ENCODE data around the gene TIGAR. TPM values are rescaled to one million over a fixed set of nuclear protein-coding genes. Genes with fewer than 3 reads are reported as not detected.

Gene TIGAR
- total and polyA plus RNA-seq, 2 donors (not counting 3 experiments of a cell fraction or from before 2014, with no cell fraction given): 5.6 to 31.2 TPM

DNA sequence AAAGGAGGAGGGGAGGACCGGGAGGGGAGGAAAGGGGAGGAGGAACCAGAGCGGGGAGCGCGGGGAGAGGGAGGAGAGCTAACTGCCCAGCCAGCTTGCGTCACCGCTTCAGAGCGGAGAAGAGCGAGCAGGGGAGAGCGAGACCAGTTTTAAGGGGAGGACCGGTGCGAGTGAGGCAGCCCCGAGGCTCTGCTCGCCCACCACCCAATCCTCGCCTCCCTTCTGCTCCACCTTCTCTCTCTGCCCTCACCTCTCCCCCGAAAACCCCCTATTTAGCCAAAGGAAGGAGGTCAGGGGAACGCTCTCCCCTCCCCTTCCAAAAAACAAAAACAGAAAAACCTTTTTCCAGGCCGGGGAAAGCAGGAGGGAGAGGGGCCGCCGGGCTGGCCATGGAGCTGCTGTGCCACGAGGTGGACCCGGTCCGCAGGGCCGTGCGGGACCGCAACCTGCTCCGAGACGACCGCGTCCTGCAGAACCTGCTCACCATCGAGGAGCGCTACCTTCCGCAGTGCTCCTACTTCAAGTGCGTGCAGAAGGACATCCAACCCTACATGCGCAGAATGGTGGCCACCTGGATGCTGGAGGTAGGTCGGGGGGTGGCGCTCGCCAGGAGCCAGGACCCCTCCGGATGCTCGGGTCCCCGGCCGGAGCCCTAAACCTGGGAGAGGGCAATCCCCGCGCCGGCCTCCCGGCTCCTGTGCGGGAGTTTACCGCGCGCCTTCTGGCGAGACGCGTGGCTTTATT lies 47.2 kb upstream of the TIGAR start, which contains the start of gene CCND2:
Gene CCND2 (plus strand): TSS at position 111 of the 744 bp plus-strand sequence. CDS start 279 bp downstream, at position 390.
- H3K79me2 ChIP-seq (ENCODE audit: control insufficient read depth, insufficient read depth, low read length): no peaks in the 10 kb centered on the region
- peaks cover 23% of the 10 kb centered on the region for H3K4me1 ChIP-seq (ENCODE audit: control insufficient read depth, extremely low read depth, insufficient read depth, low read length)
- ChIA-PET POLR2A (no interaction called here), CTCF (interaction anchor here (1.0 to 5.9 kb wide), 4 partner anchors 166 to 388 kb away, joined by 3 to 464 read pairs (median 9); no protein-coding TSS in a partner anchor)
- dilution Hi-C loops (cut with MboI; ENCODE audit: extremely low pct_ligation_motif_present, low sequenced_read_pairs) (no loop called here), intact Hi-C loops (cut with micrococcal nuclease) (loop anchor here (1.0 to 10.0 kb wide), 3 partner anchors 243 to 469 kb away; partner anchors contain the start of gene PARP11)
- H3K9ac ChIP-seq (replicated peaks; ENCODE audit: extremely low read depth, insufficient read depth, low read length): no peak within 1 kb of the TSS
- FAIRE-seq: no peak
- H3K9me3 ChIP-seq (replicated peaks; ENCODE audit: control insufficient read depth, insufficient read depth, low read length): no peaks in the 10 kb centered on the region
- H3K27ac ChIP-seq (ENCODE audit: insufficient read depth, low read depth, low read length): no peak within 1 kb of the TSS
- peaks cover 68 to 74% of the 10 kb centered on the region in 2 experiments for H3K27me3 ChIP-seq (ENCODE audit: control insufficient read depth in 2 of 2, insufficient read depth in 2 of 2, low read length in 2 of 2)
- no TSS peak for BruUV-seq (replicated peaks)
- H3K36me3 ChIP-seq (ENCODE audit: control insufficient read depth in 2 of 2, extremely low read depth in 1 of 2, insufficient read depth in 2 of 2, low read length in 2 of 2): no peaks in the 10 kb centered on the region
- peak; percentile 19 for DNase-seq (ENCODE audit: low read depth, low spot score)
- H3K4me2 ChIP-seq (ENCODE audit: insufficient read depth, low read length): peak within 1 kb of the TSS; percentile 25
- TF ChIP-seq JUN (IDR thresholded peaks at IDR 0.05; ENCODE audit: borderline replicate concordance, insufficient read depth, insufficient read length, low read depth) (no peak), EZH2 (IDR thresholded peaks at IDR 0.05; ENCODE audit: borderline replicate concordance, low read depth, low read length, severe bottlenecking) (peak; percentile 85)
- H3K9me1 ChIP-seq (replicated peaks; ENCODE audit: control insufficient read depth, extremely low read depth, insufficient read depth, low read length): no peaks in the 10 kb centered on the region
- H3K4me3 ChIP-seq (replicated peaks in 1 of 3; ENCODE audit: insufficient read depth in 1 of 3, low read depth in 1 of 3, low read length in 3 of 3): peak within 1 kb of the TSS in 1 of 3 experiments; percentile 34
- H2AFZ ChIP-seq (ENCODE audit: low read depth, low read length): no peak within 1 kb of the TSS
- no peaks in the 10 kb centered on the region for H4K20me1 ChIP-seq (replicated peaks; ENCODE audit: control insufficient read depth, extremely low read depth, insufficient read depth, low read length)

DNA sequence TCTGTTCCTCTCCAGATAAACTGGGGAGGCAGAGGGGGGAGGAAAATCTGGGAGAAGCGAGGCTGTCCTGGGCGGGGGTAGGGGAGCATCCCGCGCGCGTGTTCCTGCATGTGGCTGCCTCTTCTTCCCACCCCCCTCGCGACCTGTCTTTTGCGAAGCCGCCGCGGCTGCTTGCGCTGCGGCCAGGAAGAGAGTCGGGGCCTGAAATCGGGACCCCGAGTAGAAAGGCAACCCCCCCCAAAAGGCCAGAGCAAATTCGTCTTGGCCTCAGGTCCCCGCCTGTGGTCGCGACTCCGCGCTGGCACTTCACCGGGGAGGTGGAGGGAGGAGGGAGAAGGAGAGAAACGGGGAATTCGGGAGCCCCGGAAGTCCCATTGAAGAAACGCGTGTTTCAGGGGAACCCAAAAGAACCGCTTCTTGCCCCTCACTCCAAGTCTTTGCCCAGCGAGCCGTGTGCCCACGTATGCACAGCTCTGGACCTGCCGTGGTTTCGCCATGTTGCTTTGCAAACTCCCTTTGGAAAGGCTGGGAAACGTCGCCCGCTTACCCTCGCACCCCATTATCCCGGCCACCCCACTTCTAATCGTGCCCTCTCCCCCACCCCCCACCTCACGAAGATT lies 46.5 kb upstream of the TIGAR start:
- H3K9ac ChIP-seq (replicated peaks; ENCODE audit: extremely low read depth, insufficient read depth, low read length): no peak overlapping the region

More for the DNA sequence above, 46.5 kb upstream of the TIGAR start:
- no peak for FAIRE-seq
- peaks cover 21% of the 10 kb centered on the region for H3K4me1 ChIP-seq (ENCODE audit: control insufficient read depth, extremely low read depth, insufficient read depth, low read length)
- BruUV-seq (replicated peaks): no TSS peak
- H2AFZ ChIP-seq (ENCODE audit: low read depth, low read length): no peak overlapping the region
- TF ChIP-seq EZH2 (IDR thresholded peaks at IDR 0.05; ENCODE audit: borderline replicate concordance, low read depth, low read length, severe bottlenecking) (peak; percentile 60), GATA2 (IDR thresholded peaks at IDR 0.05; ENCODE audit: insufficient read depth, insufficient read length, low read depth, low read length) (no peak), MYC (IDR thresholded peaks at IDR 0.05; ENCODE audit: low read depth, low read length) (no peak), JUN (IDR thresholded peaks at IDR 0.05; ENCODE audit: borderline replicate concordance, insufficient read depth, insufficient read length, low read depth) (no peak), POLR2A (IDR thresholded peaks at IDR 0.05; ENCODE audit: low read depth, low read length) (no peak)
- TF ChIP-seq, protein P1, sequence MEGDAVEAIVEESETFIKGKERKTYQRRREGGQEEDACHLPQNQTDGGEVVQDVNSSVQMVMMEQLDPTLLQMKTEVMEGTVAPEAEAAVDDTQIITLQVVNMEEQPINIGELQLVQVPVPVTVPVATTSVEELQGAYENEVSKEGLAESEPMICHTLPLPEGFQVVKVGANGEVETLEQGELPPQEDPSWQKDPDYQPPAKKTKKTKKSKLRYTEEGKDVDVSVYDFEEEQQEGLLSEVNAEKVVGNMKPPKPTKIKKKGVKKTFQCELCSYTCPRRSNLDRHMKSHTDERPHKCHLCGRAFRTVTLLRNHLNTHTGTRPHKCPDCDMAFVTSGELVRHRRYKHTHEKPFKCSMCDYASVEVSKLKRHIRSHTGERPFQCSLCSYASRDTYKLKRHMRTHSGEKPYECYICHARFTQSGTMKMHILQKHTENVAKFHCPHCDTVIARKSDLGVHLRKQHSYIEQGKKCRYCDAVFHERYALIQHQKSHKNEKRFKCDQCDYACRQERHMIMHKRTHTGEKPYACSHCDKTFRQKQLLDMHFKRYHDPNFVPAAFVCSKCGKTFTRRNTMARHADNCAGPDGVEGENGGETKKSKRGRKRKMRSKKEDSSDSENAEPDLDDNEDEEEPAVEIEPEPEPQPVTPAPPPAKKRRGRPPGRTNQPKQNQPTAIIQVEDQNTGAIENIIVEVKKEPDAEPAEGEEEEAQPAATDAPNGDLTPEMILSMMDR (IDR thresholded peaks at IDR 0.05; ENCODE audit: extremely low read depth in 1 of 2, insufficient read depth in 1 of 2, low read depth in 1 of 2, low read length in 2 of 2): no peak
- TF ChIP-seq, protein P2, sequence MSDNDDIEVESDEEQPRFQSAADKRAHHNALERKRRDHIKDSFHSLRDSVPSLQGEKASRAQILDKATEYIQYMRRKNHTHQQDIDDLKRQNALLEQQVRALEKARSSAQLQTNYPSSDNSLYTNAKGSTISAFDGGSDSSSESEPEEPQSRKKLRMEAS (IDR thresholded peaks at IDR 0.05; ENCODE audit: insufficient read depth, insufficient read length): no peak
- no peaks in the 10 kb centered on the region for H4K20me1 ChIP-seq (replicated peaks; ENCODE audit: control insufficient read depth, extremely low read depth, insufficient read depth, low read length)
- ChIA-PET CTCF (interaction anchor here (4.7 to 5.9 kb wide), 2 partner anchors 280 to 388 kb away, joined by 231 to 464 read pairs; no protein-coding TSS in a partner anchor), POLR2A (no interaction called here)
- no peak overlapping the region for H3K4me2 ChIP-seq (ENCODE audit: insufficient read depth, low read length)
- H3K36me3 ChIP-seq (ENCODE audit: control insufficient read depth in 2 of 2, extremely low read depth in 1 of 2, insufficient read depth in 2 of 2, low read length in 2 of 2): no peaks in the 10 kb centered on the region
- dilution Hi-C loops (cut with MboI; ENCODE audit: extremely low pct_ligation_motif_present, low sequenced_read_pairs): no loop called here
- peak overlapping the region in 1 of 3 experiments; percentile 34 for H3K4me3 ChIP-seq (replicated peaks in 1 of 3; ENCODE audit: insufficient read depth in 1 of 3, low read depth in 1 of 3, low read length in 3 of 3)
- peaks cover 66 to 70% of the 10 kb centered on the region in 2 experiments for H3K27me3 ChIP-seq (ENCODE audit: control insufficient read depth in 2 of 2, insufficient read depth in 2 of 2, low read length in 2 of 2)
- intact Hi-C loops (cut with micrococcal nuclease): loop anchor here (5.0 to 10.0 kb wide), 2 partner anchors 402 to 470 kb away; partner anchors contain the start of gene PARP11
- no peaks in the 10 kb centered on the region for H3K9me3 ChIP-seq (replicated peaks; ENCODE audit: control insufficient read depth, insufficient read depth, low read length)
- no peak for DNase-seq (ENCODE audit: low read depth, low spot score)
- no peak overlapping the region for H3K27ac ChIP-seq (ENCODE audit: insufficient read depth, low read depth, low read length)
- H3K9me1 ChIP-seq (replicated peaks; ENCODE audit: control insufficient read depth, extremely low read depth, insufficient read depth, low read length): no peaks in the 10 kb centered on the region
- no peaks in the 10 kb centered on the region for H3K79me2 ChIP-seq (ENCODE audit: control insufficient read depth, insufficient read depth, low read length)
